Measurements from ENCODE around the gene PRPS1. TPM values are rescaled to one million over a fixed set of nuclear protein-coding genes. Genes with fewer than 3 reads are reported as not detected.

PRPS1 gene
- total RNA-seq, 1 experiment from 2014 or later = 87.3 TPM

DNA sequence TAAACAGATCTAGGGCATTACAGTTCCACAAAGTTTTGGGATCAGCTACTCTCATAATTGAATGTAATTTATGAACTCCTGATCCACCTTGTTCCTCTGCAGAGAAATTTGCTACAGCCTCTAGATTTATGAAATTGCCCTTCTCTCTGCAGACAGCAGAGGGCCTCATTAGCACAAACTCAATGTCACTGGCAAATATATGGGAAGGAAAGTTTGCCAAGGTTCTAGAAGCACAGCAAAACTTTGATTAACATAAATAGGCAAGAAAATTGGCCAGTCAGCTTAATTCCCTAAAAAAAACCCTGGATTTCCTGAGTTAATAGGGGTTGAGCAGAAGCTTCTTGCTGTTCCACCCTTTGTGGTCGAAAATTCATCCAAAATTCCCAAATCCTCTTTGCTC is 31.5 kb downstream of the PRPS1 start:
- CTCF ChIA-PET = interaction anchor here (3.8 kb wide), 1 partner anchor 117 kb away, joined by 20 read pairs; the partner anchor contains the start of gene NCBP2L
- DNase-seq (ENCODE audit: low spot score) = peak; percentile 62

DNA sequence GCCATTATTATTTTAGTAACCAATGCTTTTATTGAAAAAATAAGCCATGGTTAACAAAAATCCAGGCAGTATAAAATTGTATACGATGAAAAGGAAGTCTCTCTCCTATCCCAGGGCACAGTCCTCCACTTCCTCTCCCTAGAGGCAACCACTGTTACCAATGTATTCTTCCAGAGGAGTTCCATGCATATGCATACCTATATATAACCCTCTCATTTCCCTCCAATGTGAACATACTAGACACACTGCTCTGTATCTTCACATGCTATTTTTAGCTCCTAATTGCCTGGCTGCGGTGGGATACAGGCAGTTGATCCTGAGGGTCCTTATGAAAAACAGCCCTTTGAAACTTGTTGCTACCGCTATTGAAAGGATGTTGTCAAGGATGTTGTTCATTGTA is 33.8 kb downstream of the PRPS1 start:
- TF ChIP-seq EZH2 (IDR thresholded peaks at IDR 0.05; ENCODE audit: borderline replicate concordance, low read depth, low read length, poor library complexity, severe bottlenecking) = no peak
- TF ChIP-seq, protein P1, sequence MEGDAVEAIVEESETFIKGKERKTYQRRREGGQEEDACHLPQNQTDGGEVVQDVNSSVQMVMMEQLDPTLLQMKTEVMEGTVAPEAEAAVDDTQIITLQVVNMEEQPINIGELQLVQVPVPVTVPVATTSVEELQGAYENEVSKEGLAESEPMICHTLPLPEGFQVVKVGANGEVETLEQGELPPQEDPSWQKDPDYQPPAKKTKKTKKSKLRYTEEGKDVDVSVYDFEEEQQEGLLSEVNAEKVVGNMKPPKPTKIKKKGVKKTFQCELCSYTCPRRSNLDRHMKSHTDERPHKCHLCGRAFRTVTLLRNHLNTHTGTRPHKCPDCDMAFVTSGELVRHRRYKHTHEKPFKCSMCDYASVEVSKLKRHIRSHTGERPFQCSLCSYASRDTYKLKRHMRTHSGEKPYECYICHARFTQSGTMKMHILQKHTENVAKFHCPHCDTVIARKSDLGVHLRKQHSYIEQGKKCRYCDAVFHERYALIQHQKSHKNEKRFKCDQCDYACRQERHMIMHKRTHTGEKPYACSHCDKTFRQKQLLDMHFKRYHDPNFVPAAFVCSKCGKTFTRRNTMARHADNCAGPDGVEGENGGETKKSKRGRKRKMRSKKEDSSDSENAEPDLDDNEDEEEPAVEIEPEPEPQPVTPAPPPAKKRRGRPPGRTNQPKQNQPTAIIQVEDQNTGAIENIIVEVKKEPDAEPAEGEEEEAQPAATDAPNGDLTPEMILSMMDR (conservative IDR thresholded peaks at IDR 0.05; ENCODE audit: low read depth, low read length) = no peak
- H3K36me3 ChIP-seq (ENCODE audit: insufficient read depth, low read length, poor library complexity, severe bottlenecking) = no peaks in the 10 kb centered on the region
- no peaks in the 10 kb centered on the region for H3K27me3 ChIP-seq (replicated peaks; ENCODE audit: insufficient read depth, low read depth, low read length, poor library complexity)
- no peaks in the 10 kb centered on the region for H3K9me3 ChIP-seq (ENCODE audit: low read depth, low read length, poor library complexity, severe bottlenecking)
- H3K4me1 ChIP-seq (ENCODE audit: insufficient read depth, low read length, poor library complexity, severe bottlenecking) = no peaks in the 10 kb centered on the region
- CTCF ChIA-PET = interaction anchor here (3.8 kb wide), 1 partner anchor 115 kb away, joined by 20 read pairs; the partner anchor contains the start of gene NCBP2L
- no peak overlapping the region for H3K4me3 ChIP-seq (ENCODE audit: low read depth, low read length, poor library complexity, severe bottlenecking)
- H3K27ac ChIP-seq (ENCODE audit: low read depth, low read length, poor library complexity, severe bottlenecking) = no peak overlapping the region
- intact Hi-C loops (cut with micrococcal nuclease; ENCODE audit: unreplicated experiment) = no loop called here
- no TSS peak for BruUV-seq (replicated peaks)
- POLR2A ChIA-PET (ENCODE audit: low non-redundant PET) = no interaction called here
- no peak for DNase-seq (ENCODE audit: low spot score)

More for the DNA sequence above, 31.5 kb downstream of the PRPS1 start:
- no peaks in the 10 kb centered on the region for H3K4me1 ChIP-seq (ENCODE audit: insufficient read depth, low read length, poor library complexity, severe bottlenecking)
- no peaks in the 10 kb centered on the region for H3K27me3 ChIP-seq (replicated peaks; ENCODE audit: insufficient read depth, low read depth, low read length, poor library complexity)
- intact Hi-C loops (cut with micrococcal nuclease; ENCODE audit: unreplicated experiment) = loop anchor here (1.0 to 5.0 kb wide), 3 partner anchors 58 to 235 kb away; partner anchors contain the start of gene NCBP2L
- no peaks in the 10 kb centered on the region for H3K36me3 ChIP-seq (ENCODE audit: insufficient read depth, low read length, poor library complexity, severe bottlenecking)
- no TSS peak for BruUV-seq (replicated peaks)
- H3K27ac ChIP-seq (ENCODE audit: low read depth, low read length, poor library complexity, severe bottlenecking) = no peak overlapping the region
- POLR2A ChIA-PET (ENCODE audit: low non-redundant PET) = no interaction called here
- no peak overlapping the region for H3K4me3 ChIP-seq (ENCODE audit: low read depth, low read length, poor library complexity, severe bottlenecking)
- no peak for TF ChIP-seq EZH2 (IDR thresholded peaks at IDR 0.05; ENCODE audit: borderline replicate concordance, low read depth, low read length, poor library complexity, severe bottlenecking)
- TF ChIP-seq, protein P1 (conservative IDR thresholded peaks at IDR 0.05; ENCODE audit: low read depth, low read length) = peak; percentile 75
- H3K9me3 ChIP-seq (ENCODE audit: low read depth, low read length, poor library complexity, severe bottlenecking) = no peaks in the 10 kb centered on the region

DNA sequence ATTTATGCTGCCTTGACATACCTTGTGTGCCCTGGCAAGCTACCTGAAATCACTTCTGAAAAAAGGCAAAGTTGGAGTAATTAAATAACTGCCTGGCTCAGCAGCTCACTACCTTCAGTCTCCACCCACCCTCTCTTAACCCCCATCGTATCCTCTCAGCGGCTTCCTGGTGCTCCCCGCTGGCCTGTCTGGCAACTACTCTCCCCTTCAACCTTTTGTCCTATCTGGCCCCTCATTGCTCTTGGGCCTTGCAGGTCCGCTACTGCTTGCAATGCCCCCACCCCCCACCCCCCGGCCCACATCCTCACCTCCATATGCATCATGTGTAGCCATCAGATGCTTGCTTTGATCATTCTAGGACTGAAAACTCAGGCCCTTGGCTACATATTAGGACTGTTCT is 34.5 kb downstream of the PRPS1 start:
- no peaks in the 10 kb centered on the region for H3K4me1 ChIP-seq (ENCODE audit: insufficient read depth, low read length, poor library complexity, severe bottlenecking)
- intact Hi-C loops (cut with micrococcal nuclease; ENCODE audit: unreplicated experiment) = no loop called here
- no peaks in the 10 kb centered on the region for H3K36me3 ChIP-seq (ENCODE audit: insufficient read depth, low read length, poor library complexity, severe bottlenecking)
- no TSS peak for BruUV-seq (replicated peaks)
- ChIA-PET CTCF (interaction anchor here (3.8 kb wide), 1 partner anchor 114 kb away, joined by 20 read pairs; the partner anchor contains the start of gene NCBP2L), POLR2A (ENCODE audit: low non-redundant PET) (no interaction called here)
- no peak overlapping the region for H3K4me3 ChIP-seq (ENCODE audit: low read depth, low read length, poor library complexity, severe bottlenecking)
- H3K9me3 ChIP-seq (ENCODE audit: low read depth, low read length, poor library complexity, severe bottlenecking) = no peaks in the 10 kb centered on the region
- no peaks in the 10 kb centered on the region for H3K27me3 ChIP-seq (replicated peaks; ENCODE audit: insufficient read depth, low read depth, low read length, poor library complexity)
- no peak for DNase-seq (ENCODE audit: low spot score)
- no peak overlapping the region for H3K27ac ChIP-seq (ENCODE audit: low read depth, low read length, poor library complexity, severe bottlenecking)
- TF ChIP-seq, protein P1 (conservative IDR thresholded peaks at IDR 0.05; ENCODE audit: low read depth, low read length) = no peak
- TF ChIP-seq EZH2 (IDR thresholded peaks at IDR 0.05; ENCODE audit: borderline replicate concordance, low read depth, low read length, poor library complexity, severe bottlenecking) = no peak

Measured in A673 (cell line).